Measurements from ENCODE around the gene COL27A1. TPM values are rescaled to one million over a fixed set of nuclear protein-coding genes. Genes with fewer than 3 reads are reported as not detected.

COL27A1 gene
- total RNA-seq, 4 donors from 2014 or later = 14.2 to 32.9 (median 20.7) TPM

GRCh38 chr9:114169952-114170770 lies 14.8 kb downstream of the COL27A1 start:
- no peaks in the 10 kb centered on the region for H3K27me3 ChIP-seq
- no peaks in the 10 kb centered on the region for H3K9me3 ChIP-seq
- 74% methylated on average over 22 of the region's 22 CpGs for WGBS
- no peak for DNase-seq (ENCODE audit: low spot score in 2 of 2)
- TF ChIP-seq POLR2A (IDR thresholded peaks at IDR 0.05) = no peak
- TF ChIP-seq EP300 (IDR thresholded peaks at IDR 0.05) = no peak
- no peak for TF ChIP-seq CTCF (IDR thresholded peaks at IDR 0.05)
- no peak for TF ChIP-seq POLR2AphosphoS5 (IDR thresholded peaks at IDR 0.05)
- H3K4me1 ChIP-seq = peaks cover 19% of the 10 kb centered on the region
- H3K36me3 ChIP-seq = peaks cover 6% of the 10 kb centered on the region
- H3K4me3 ChIP-seq = no peak overlapping the region
- no peak overlapping the region for H3K27ac ChIP-seq

GRCh38 chr9:114170771-114171461 lies 15.6 kb downstream of the COL27A1 start:
- H3K4me1 ChIP-seq = peaks cover 19% of the 10 kb centered on the region
- TF ChIP-seq CTCF (IDR thresholded peaks at IDR 0.05) = no peak
- 93% methylated on average over 11 of the region's 11 CpGs for WGBS
- H3K27ac ChIP-seq = no peak overlapping the region
- no peak for DNase-seq (ENCODE audit: low spot score in 2 of 2)
- H3K4me3 ChIP-seq = no peak overlapping the region
- peaks cover 6% of the 10 kb centered on the region for H3K36me3 ChIP-seq
- H3K27me3 ChIP-seq = no peaks in the 10 kb centered on the region
- H3K9me3 ChIP-seq = no peaks in the 10 kb centered on the region

DNA sequence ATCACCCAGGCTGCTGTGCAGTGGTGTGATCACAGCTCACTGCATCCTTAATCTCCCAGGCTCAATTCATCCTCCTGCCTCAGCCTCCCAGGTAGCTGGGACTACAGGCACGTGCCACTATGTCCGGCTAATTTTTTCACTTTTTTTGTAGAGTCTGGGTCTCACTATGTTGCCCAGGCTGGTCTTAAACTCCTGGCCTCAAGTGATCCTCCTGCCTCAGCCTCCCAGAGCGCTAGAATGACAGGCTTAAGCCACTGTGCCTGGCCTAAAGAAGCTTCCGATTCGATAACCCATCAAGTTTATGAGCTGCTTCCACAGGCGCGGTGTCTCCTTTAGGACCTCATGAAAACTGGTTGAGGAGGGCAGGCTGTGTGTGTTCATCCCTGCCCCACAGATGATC lies 16.2 kb downstream of the COL27A1 start:
- peaks cover 21% of the 10 kb centered on the region for H3K4me1 ChIP-seq
- H3K27me3 ChIP-seq = no peaks in the 10 kb centered on the region
- no peak overlapping the region for H3K4me3 ChIP-seq
- DNase-seq (ENCODE audit: low spot score in 2 of 2) = no peak
- H3K9me3 ChIP-seq = no peaks in the 10 kb centered on the region
- TF ChIP-seq POLR2AphosphoS5 (IDR thresholded peaks at IDR 0.05) = no peak
- TF ChIP-seq EP300 (IDR thresholded peaks at IDR 0.05) = no peak
- no peak for TF ChIP-seq CTCF (IDR thresholded peaks at IDR 0.05)
- no peak for TF ChIP-seq POLR2A (IDR thresholded peaks at IDR 0.05)
- 85% methylated on average over 5 of the region's 7 CpGs for WGBS
- peaks cover 6% of the 10 kb centered on the region for H3K36me3 ChIP-seq
- no peak overlapping the region for H3K27ac ChIP-seq

GRCh38 chr9:114172981-114173833 lies 17.9 kb downstream of the COL27A1 start:
- 34% methylated on average over 18 of the region's 20 CpGs for WGBS
- TF ChIP-seq EP300 (IDR thresholded peaks at IDR 0.05) = no peak
- no peak for TF ChIP-seq POLR2AphosphoS5 (IDR thresholded peaks at IDR 0.05)
- no peak for TF ChIP-seq POLR2A (IDR thresholded peaks at IDR 0.05)
- no peak for TF ChIP-seq CTCF (IDR thresholded peaks at IDR 0.05)
- peak overlapping the region; percentile 17 for H3K27ac ChIP-seq

GRCh38 chr9:114174557-114174875 lies 19.2 kb downstream of the COL27A1 start:
- H3K4me3 ChIP-seq = no peak overlapping the region
- 63% methylated on average over 3 of the region's 3 CpGs for WGBS
- peaks cover 48% of the 10 kb centered on the region for H3K4me1 ChIP-seq
- no peaks in the 10 kb centered on the region for H3K36me3 ChIP-seq
- H3K27me3 ChIP-seq = no peaks in the 10 kb centered on the region
- no peak for DNase-seq (ENCODE audit: low spot score in 2 of 2)
- peak overlapping the region; percentile 63 for H3K27ac ChIP-seq
- H3K9me3 ChIP-seq = no peaks in the 10 kb centered on the region
- TF ChIP-seq EP300 (IDR thresholded peaks at IDR 0.05) (no peak), CTCF (IDR thresholded peaks at IDR 0.05) (no peak), POLR2A (IDR thresholded peaks at IDR 0.05) (no peak), POLR2AphosphoS5 (IDR thresholded peaks at IDR 0.05) (no peak)

More at GRCh38 chr9:114172981-114173833, 17.9 kb downstream of the COL27A1 start:
- no peak overlapping the region for H3K4me3 ChIP-seq
- no peak for DNase-seq (ENCODE audit: low spot score in 2 of 2)
- H3K9me3 ChIP-seq = no peaks in the 10 kb centered on the region
- H3K36me3 ChIP-seq = no peaks in the 10 kb centered on the region
- H3K27me3 ChIP-seq = no peaks in the 10 kb centered on the region
- H3K4me1 ChIP-seq = peaks cover 37% of the 10 kb centered on the region
